Fibroblast of upper back skin (primary cell): ENCODE data around the gene LTA4H.
"Not testable (repeated sequence)": the region's sequence is repeated elsewhere in the genome, so short reads cannot be mapped to it uniquely, and the experiment has no call there.

Experiments used
- DNase-seq: peaks from one replicate; pipeline ENCODE4 v3.0.0-alpha.2; 2013

The LTA4H gene

GRCh38 chr12:95988506-95989275 is 46.7 kb downstream of the LTA4H start:
- DNase-seq, result no peak

- no peak for DNase-seq
These were observed 48.5 kb downstream of the LTA4H start for GRCh38 chr12:95986635-95987570.

DNA sequence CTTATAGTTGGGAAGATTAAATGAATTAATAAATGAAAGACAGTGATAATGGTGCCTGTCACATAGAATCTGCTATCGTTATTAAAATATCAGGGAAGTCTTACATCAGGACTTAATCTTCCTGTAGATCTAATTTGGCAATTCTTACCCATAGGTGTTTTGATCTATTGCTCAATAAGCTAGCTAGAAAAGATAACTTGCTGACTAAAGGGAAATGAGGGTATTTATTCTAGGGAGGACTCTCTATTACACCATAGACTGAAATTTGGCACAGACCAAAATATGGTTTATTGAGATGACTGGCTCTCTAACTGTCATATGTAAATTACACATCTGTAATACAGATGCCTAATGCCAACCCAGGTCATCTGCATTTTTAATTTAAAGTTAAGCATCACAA is 50.7 kb downstream of the LTA4H start:
- no peak for DNase-seq

GRCh38 chr12:95982602-95983001 is 52.8 kb downstream of the LTA4H start:
- no peak for DNase-seq

DNA sequence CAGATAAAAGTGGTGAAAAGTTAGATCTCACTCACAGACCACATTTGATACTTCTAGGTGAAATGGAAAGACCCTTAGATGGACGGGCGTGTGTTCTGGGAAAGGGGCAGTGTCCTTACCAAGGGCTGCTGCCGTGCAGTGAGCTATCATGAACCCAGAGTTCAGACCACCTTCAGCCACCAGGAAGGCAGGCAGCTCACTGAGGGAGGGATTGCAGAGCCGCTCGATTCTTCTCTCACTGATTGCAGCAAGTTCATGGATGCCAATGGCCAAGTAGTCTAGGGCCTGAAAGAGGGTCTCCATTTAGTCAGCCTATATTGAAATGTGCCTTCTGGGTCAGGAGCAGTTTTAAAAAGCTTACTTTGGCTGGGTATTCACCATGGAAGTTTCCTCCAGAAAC is 55.0 kb downstream of the LTA4H start:
- no peak for DNase-seq

- no peak for DNase-seq
These were observed 56.6 kb downstream of the LTA4H start for GRCh38 chr12:95978774-95979173.

DNA sequence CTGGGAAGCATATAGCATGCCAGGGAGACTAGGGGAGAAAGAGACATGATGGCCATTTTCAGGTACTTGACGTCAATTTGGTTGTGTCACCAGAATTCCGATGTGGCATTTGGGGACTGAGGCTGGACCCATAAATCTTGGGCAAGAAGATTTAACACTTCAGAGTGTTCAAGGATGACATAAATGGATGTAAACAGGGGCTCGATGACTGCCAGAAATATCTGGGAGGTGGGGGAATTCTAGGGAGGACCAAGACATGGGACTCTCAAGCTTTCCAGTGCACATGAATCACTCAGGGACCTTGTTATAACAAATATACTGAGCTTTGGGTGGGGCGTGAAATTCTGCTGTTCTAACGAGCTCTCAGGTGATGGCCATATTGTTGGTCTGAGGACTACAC is 57.0 kb downstream of the LTA4H start:
- DNase-seq, result no peak

- DNase-seq, result no peak
These were observed 57.6 kb downstream of the LTA4H start for GRCh38 chr12:95977764-95978305.

DNA sequence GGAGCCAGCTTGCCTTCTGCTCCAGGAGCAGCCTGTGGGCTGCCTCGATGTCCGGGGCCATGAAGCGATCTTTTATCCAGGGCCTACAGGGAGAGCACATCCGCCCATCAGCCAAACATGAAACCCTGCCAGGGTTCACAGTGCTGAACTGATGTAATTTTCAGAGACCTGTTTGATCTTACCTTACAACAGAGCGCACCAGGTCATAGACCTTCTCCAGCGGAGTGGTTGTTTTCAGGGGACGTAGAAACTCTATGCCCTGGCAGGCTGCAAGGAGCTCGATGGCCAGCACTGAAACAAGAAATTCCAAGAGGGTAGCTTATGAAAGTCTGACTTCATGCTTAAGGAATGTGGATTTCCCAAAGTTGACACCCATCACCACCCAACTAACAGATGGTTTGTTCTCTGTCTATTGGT is 59.0 kb downstream of the LTA4H start:
- DNase-seq, result peak; percentile 8

- DNase-seq, result no peak
These were observed 59.9 kb downstream of the LTA4H start for GRCh38 chr12:95975491-95975890.

DNA sequence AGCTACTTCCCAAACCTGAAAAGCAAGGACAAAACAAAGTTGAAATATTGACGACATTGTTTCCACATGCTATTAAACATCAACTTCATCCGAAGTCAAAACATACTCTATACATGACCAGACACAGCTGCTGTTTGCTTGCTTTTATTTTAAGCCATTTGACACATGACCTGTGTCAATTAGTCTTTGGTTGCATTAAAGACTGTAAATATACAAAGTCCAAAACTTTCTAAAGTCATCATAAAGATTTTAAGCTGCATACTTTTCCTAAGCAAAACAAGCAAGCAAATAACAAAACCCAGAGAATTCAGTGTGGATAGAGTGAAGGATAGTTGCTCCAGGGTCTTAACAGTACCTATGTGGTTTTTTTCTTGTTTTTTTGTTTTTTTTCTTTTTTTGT is 61.0 kb downstream of the LTA4H start:
- DNase-seq, result no peak

- DNase-seq, result no peak
These were observed 62.4 kb downstream of the LTA4H start for GRCh38 chr12:95972832-95973456.

- DNase-seq, result no peak
These were observed 64.5 kb downstream of the LTA4H start for GRCh38 chr12:95970905-95971304.

GRCh38 chr12:95969116-95969515 is 66.3 kb downstream of the LTA4H start:
- not testable (repeated sequence) for DNase-seq

DNA sequence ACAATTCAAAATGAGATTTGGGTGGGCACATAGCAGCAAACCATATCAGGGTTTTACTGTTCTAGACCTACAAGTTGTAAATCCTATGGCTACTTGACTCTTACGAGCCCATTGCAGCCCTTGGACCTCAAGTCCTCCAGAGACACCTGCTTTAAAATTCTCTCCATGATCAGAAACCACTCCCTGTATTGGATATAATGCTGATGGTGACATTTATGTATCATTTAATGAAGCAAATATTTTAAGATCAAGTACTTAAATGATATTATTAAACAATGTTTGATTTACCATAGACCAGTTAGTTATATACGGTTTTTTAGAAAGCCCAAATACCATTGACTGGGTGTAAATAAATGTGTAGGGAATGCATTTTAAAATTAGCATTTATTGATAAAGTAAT is 68.1 kb downstream of the LTA4H start:
- no peak for DNase-seq

GRCh38 chr12:95966287-95966870 is 69.0 kb downstream of the LTA4H start:
- no peak for DNase-seq

GRCh38 chr12:95963096-95963495 is 72.3 kb downstream of the LTA4H start:
- DNase-seq, result no peak

GRCh38 chr12:95962222-95962621 is 73.2 kb downstream of the LTA4H start:
- no peak for DNase-seq

DNA sequence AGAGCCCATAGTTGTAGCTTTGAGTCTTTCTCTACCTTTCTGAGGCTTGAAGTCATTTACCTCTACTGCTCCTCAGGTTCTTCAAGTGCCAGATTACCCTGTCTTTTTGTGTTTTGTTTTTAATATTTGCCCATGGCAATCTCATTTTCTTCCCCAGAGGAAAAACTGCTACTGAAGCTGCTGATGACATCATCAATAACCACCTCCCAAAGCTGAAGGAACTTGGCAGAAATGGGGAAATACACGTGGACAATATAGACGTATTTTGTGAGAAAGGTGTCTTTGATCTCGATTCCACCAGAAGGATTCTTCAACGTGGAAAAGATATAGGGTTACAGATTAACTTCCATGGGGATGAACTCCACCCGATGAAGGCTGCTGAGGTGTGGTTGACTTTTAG is 75.1 kb downstream of the LTA4H start:
- DNase-seq, result no peak

DNA sequence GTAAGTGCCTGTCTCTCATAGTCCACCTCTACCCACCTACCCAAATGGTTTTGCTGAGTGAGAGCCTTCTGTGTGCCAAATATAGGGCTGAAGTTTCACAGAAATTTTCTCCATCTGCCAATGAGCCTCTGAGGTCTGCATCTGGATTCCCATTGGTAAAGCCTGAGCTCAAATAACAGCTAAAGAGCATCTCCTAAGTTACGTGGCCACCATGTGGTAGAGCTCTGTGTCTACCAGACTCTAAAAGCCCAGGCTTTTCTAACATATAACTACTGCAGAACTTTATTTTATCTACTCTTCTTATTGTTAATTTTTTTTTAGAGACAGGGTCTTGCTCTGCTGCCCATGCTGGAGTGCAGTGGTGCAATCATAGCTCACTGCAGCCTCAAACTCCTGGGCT is 76.3 kb downstream of the LTA4H start:
- peak; percentile 22 for DNase-seq

- DNase-seq, result no peak
These were observed 78.7 kb downstream of the LTA4H start for GRCh38 chr12:95956557-95957145.

DNA sequence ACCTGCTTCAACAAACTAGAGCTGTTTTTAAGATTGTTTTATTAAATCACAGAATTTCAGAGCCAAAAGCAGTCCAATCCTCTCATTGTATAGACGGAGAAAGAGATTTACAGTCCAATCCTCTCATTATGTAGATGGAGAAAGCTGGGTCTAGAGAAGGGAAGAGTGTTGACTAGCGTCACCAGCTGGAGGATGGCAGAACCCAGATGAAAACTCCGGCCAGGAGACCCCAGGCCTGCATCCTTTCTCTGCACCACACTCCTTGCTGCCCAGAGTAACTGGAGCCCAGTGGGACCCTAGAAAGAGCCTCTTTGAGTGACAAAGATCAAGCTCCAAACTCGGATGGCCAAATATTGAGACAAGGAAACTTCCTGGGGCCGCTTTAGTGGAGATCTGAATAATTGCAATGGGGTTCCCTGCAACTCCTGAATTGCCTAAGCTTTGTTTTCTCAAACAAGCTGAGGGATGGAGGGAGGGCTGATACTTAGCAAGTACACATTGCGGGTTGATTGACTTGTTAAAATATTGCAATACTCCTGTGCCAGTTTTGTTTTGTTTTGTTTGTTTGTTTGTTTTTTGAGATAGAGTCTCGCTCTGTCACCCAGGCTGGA is 79.7 kb downstream of the LTA4H start:
- no peak for DNase-seq
